K562 (cell line): ENCODE measurements around the gene TRIM71. TPM values are rescaled to one million over a fixed set of nuclear protein-coding genes. Genes with fewer than 3 reads are reported as not detected.

ENCODE experiments used
- ATAC-seq: fragments of 200-7000 bp; cut with Tn5 transposase; 3 replicates; pipeline ENCODE4 v1.9.1; 2020; ENCODE audit warnings: moderate library complexity
- BruUV-seq: library from RNA; stranded (reverse); fragments of 400-500 nt; replicated peaks from 2 replicates; lab custom pipeline; 2021; lab: Mats Ljungman, UMichigan
- CTCF ChIA-PET: fragments of 300-600 bp; formaldehyde crosslinking; extraction: SDS; loops from one replicate; lab custom pipeline; 2021; ENCODE audit warnings: low intra/inter-chr PET ratio; lab: Yijun Ruan, JAX
- POLR2A ChIA-PET: fragments of 300-600, 350-650 bp; sonication (Branson Sonifier 250); formaldehyde crosslinking; extraction: SDS; loops from one replicate; lab custom pipeline; 2021; ENCODE audit warnings: antibody characterized with exemption, inconsistent platforms; lab: Yijun Ruan, JAX
- DNase-seq, 4 experiments: peaks; one replicate each; pipeline versions ENCODE4 v3.0.0 to v3.0.0-alpha.2; 2011 to 2018; ENCODE audit warnings: low spot score in 3 of 4, mixed read lengths in 3 of 4; ENCODE audit errors: extremely low read depth in 1 of 4
- FAIRE-seq: peaks from 2 replicates; lab custom pipeline; 2011; peaks lifted over from hg19 to GRCh38; lab: Jason Lieb, UNC
- H2AFZ ChIP-seq: 2 replicates; pipeline ENCODE4 v1.6.0; 2011; ENCODE audit warnings: low read depth, low read length, control low read depth, inconsistent platforms
- H3K27ac ChIP-seq: fragments of 200-600 bp; 3 replicates; pipeline ENCODE4 v1.8.0; 2011; ENCODE audit warnings: low read depth, mild to moderate bottlenecking, control low read depth, inconsistent platforms, low read length, moderate library complexity, mixed read lengths; ENCODE audit errors: extremely low read depth
- H3K27me3 ChIP-seq, 2 experiments: fragments of 300-600 bp in 1 of 2; 2 replicates in 1 of 2; 3 replicates in 1 of 2; pipeline versions ENCODE4 v1.6.0 to v1.8.0; 2011; ENCODE audit warnings: inconsistent platforms in 2 of 2, low read length in 2 of 2, mild to moderate bottlenecking in 1 of 2, mixed read lengths in 1 of 2, moderate library complexity in 1 of 2; ENCODE audit not compliant: control insufficient read depth in 2 of 2, insufficient read depth in 2 of 2
- H3K36me3 ChIP-seq: fragments of 300-600 bp; 3 replicates; pipeline ENCODE4 v1.8.0; 2011; ENCODE audit warnings: mild to moderate bottlenecking, low read length, inconsistent platforms; ENCODE audit not compliant: control insufficient read depth, insufficient read depth
- H3K4me1 ChIP-seq, 2 experiments: fragments of 200-600 bp in 1 of 2; replicated peaks in 1 of 2; 2 replicates in 1 of 2; 3 replicates in 1 of 2; pipeline versions ENCODE4 v1.5.1 to v1.8.0; 2011; ENCODE audit warnings: inconsistent platforms in 2 of 2, low read length in 2 of 2, mild to moderate bottlenecking in 1 of 2, mixed read lengths in 1 of 2, moderate library complexity in 1 of 2; ENCODE audit not compliant: control insufficient read depth in 2 of 2, insufficient read depth in 2 of 2
- H3K4me2 ChIP-seq: 2 replicates; pipeline ENCODE4 v1.6.1; 2011; ENCODE audit warnings: low read length, control low read depth, inconsistent platforms, mixed read lengths; ENCODE audit not compliant: insufficient read depth
- H3K4me3 ChIP-seq: fragments of 200-600 bp; sonication (generic), shearing (Covaris generic); 2 replicates; pipeline ENCODE4 v1.5.1; 2016; ENCODE audit warnings: control low read depth, inconsistent platforms
- H3K79me2 ChIP-seq: fragments of 200-600 bp; 3 replicates; pipeline ENCODE4 v1.8.0; 2011; ENCODE audit warnings: low read length, inconsistent platforms; ENCODE audit not compliant: control insufficient read depth, insufficient read depth
- H3K9ac ChIP-seq, 2 experiments: 2 replicates each; pipeline versions ENCODE4 v1.6.0 to v1.6.1; 2011; ENCODE audit warnings: low read depth in 2 of 2, low read length in 2 of 2, control low read depth in 1 of 2, inconsistent platforms in 1 of 2, mild to moderate bottlenecking in 1 of 2, mixed read lengths in 1 of 2; ENCODE audit not compliant: insufficient read depth in 1 of 2
- H3K9me1 ChIP-seq: one replicate; pipeline ENCODE4 v1.6.0; 2011; ENCODE audit warnings: inconsistent platforms, mild to moderate bottlenecking, low read length, moderate library complexity; ENCODE audit not compliant: control insufficient read depth, insufficient read depth
- H3K9me3 ChIP-seq: replicated peaks from 2 replicates; pipeline ENCODE4 v1.5.1; 2011; ENCODE audit warnings: low read depth, low read length, inconsistent platforms; ENCODE audit not compliant: control insufficient read depth, insufficient read depth
- H4K20me1 ChIP-seq: replicated peaks from 2 replicates; pipeline ENCODE4 v1.6.1; 2011; ENCODE audit warnings: low read length, inconsistent platforms, mixed read lengths; ENCODE audit not compliant: control insufficient read depth, insufficient read depth
- BDP1 ChIP-seq: IDR thresholded peaks from 3 replicates; pipeline ENCODE4 v1.6.1; 2011; ENCODE audit not compliant: insufficient read length, insufficient read depth
- MCM5 ChIP-seq: fragments of 450-650 bp; IDR thresholded peaks from 2 replicates; pipeline ENCODE4 v1.6.1; 2016; ENCODE audit warnings: low read depth
- NFATC3 ChIP-seq: fragments of 450-650 bp; IDR thresholded peaks from 2 replicates; pipeline ENCODE4 v1.6.1; 2017; ENCODE audit warnings: mild to moderate bottlenecking
- NFIC ChIP-seq: fragments of 450-650 bp; IDR thresholded peaks from 2 replicates; pipeline ENCODE4 v1.6.1; 2017; ENCODE audit warnings: mild to moderate bottlenecking, inconsistent platforms
- SLC30A9 ChIP-seq: fragments of 250-450 bp; sonication (Bioruptor Pico); IDR thresholded peaks from 2 replicates; pipeline ENCODE4 v1.8.0; 2022; ENCODE audit warnings: mild to moderate bottlenecking, moderate library complexity
- SMAD4 ChIP-seq: fragments of 250-450 bp; sonication (Bioruptor Pico); conservative IDR thresholded peaks from 2 replicates; pipeline ENCODE4 v1.8.0; 2021; ENCODE audit warnings: inconsistent platforms, mild to moderate bottlenecking, moderate library complexity
- XRCC4 ChIP-seq: IDR thresholded peaks from one replicate; pipeline ENCODE4 v1.6.1; 2011; ENCODE audit not compliant: insufficient read depth, insufficient read length; ENCODE audit errors: extremely low read depth
- ZNF785 ChIP-seq: fragments of 250-450 bp; sonication (Bioruptor Pico); IDR thresholded peaks from 2 replicates; pipeline ENCODE4 v1.4.0; 2020; ENCODE audit warnings: mild to moderate bottlenecking
- WGBS: fragments of 100-300 bp; shearing (Covaris generic); methylation state at CpG from one replicate; pipeline ENCODE4 v1.1.6; 2016; ENCODE audit warnings: low coverage, mixed read lengths; ENCODE audit not compliant: insufficient coverage; ENCODE audit errors: missing lambda C conversion rate; 5-methylcytosine and 5-hydroxymethylcytosine counted together
- in situ Hi-C: fragments of 300-500 bp; cut with MboI; formaldehyde crosslinking; loops from 4 replicates; pipeline ENCODE4 v1.15.0; 2018; ENCODE audit warnings: inconsistent platforms, mixed read lengths
- intact Hi-C: fragments of 100-400 bp; cut with micrococcal nuclease; formaldehyde crosslinking; loops from 2 replicates; pipeline ENCODE4 v1.14.2; 2022
- polyA plus RNA-seq, 8 experiments: library from polyadenylated mRNA; depleted of rRNA in 4 of 8; stranded (reverse) in 5 of 8; unstranded in 3 of 8; fragments of >200 nt; fragmentation: Nextera tagmentation in 2 of 8; fragmentation: Illumina TruSeq in 1 of 8; extraction: Ambion mirVana in 2 of 8; extraction: Trizol in 1 of 8; gene quantifications; 2 replicates each; pipeline versions ENCODE4 v1.2.1 to v1.2.3, GENCODE V29; 2011 to 2014; ENCODE audit warnings: inconsistent platforms in 1 of 8, missing spikeins in 1 of 8
- total RNA-seq, 7 experiments: library from RNA; depleted of rRNA in 6 of 7; stranded (reverse); fragments of >200 nt in 6 of 7; fragmentation: Illumina TruSeq in 2 of 7; extraction: Trizol in 2 of 7; gene quantifications; 2 replicates each; pipeline versions ENCODE4 v1.2.1 to v1.2.3, GENCODE V29; 2011 to 2021; ENCODE audit warnings: low replicate concordance in 1 of 7
- TF ChIP-seq, protein P1 (sequence below): fragments of 250-450 bp; sonication (Bioruptor Pico); IDR thresholded peaks from 2 replicates; pipeline ENCODE4 v1.8.0; 2022; ENCODE audit warnings: inconsistent platforms, mild to moderate bottlenecking, moderate library complexity, borderline replicate concordance
- TF ChIP-seq, protein P2 (sequence below): fragments of 450-650 bp; formaldehyde crosslinking; IDR thresholded peaks from 2 replicates; pipeline ENCODE4 v1.4.0; 2022; ENCODE audit warnings: mild to moderate bottlenecking, moderate library complexity
- TF ChIP-seq, protein P3 (sequence below), 2 experiments: fragments of 450-650 bp in 1 of 2; sonication (generic) in 1 of 2; formaldehyde crosslinking in 1 of 2; IDR thresholded peaks in 1 of 2; conservative IDR thresholded peaks in 1 of 2; 2 replicates each; pipeline versions ENCODE4 v1.6.1 to v1.8.1; 2016 to 2023; ENCODE audit warnings: mild to moderate bottlenecking in 2 of 2, moderate library complexity in 2 of 2, inconsistent platforms in 1 of 2, missing genetic modification reagents in 1 of 2

The TRIM71 gene
- total and polyA plus RNA-seq, 9 of the 15 experiments (the other 6 are each of a cell fraction or from before 2014, with no cell fraction given), result 0.04 to 0.11 TPM; not detected in 7

DNA sequence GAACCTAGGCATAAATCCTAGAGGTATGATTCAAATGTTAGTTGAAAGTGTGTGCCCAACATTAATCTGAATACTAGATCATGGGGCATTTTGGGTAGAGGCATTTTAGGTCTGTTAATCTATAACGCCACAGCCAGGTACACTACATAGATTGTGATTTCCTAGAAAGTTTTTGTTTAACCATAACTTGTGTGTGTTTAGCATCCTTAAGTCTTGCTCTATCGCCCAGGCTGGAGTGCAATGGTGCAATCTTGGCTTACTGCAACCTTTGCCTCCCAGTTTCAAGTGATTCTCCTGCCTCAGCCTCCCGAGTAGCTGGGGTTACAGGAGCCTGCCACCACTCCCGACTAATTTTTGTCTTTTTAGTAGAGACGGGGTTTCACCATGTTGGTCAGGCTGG lies 59.1 kb downstream of the TRIM71 start:
- Histone ChIP-seq H3K4me2 (no peak overlapping the region), H3K36me3 (no peaks in the 10 kb centered on the region), H3K9me1 (no peaks in the 10 kb centered on the region), H3K79me2 (no peaks in the 10 kb centered on the region), H3K4me1 (no peaks in the 10 kb centered on the region), H2AFZ (no peak overlapping the region), H3K9ac (no peak overlapping the region), H3K27me3 (peaks cover 50 to 63% of the 10 kb centered on the region in 2 experiments), H3K9me3 (no peaks in the 10 kb centered on the region), H4K20me1 (no peaks in the 10 kb centered on the region), H3K4me3 (no peak overlapping the region), H3K27ac (no peak overlapping the region)
- under 1% methylated on average over 5 of the region's 5 CpGs for WGBS
- CTCF ChIA-PET, result no interaction called here
- FAIRE-seq, result no peak
- intact Hi-C loops, result no loop called here
- no peak for DNase-seq
- in situ Hi-C loops, result no loop called here
- POLR2A ChIA-PET, result interaction anchor here (0.7 to 1.3 kb wide), 2 partner anchors 9 to 17 kb away, joined by 3 to 4 read pairs; no protein-coding TSS in a partner anchor
- TF ChIP-seq NFIC, result no peak
- TF ChIP-seq SLC30A9 (CRISPR knock-in tag), result no peak
- no peak for TF ChIP-seq SMAD4
- TF ChIP-seq, protein P1, sequence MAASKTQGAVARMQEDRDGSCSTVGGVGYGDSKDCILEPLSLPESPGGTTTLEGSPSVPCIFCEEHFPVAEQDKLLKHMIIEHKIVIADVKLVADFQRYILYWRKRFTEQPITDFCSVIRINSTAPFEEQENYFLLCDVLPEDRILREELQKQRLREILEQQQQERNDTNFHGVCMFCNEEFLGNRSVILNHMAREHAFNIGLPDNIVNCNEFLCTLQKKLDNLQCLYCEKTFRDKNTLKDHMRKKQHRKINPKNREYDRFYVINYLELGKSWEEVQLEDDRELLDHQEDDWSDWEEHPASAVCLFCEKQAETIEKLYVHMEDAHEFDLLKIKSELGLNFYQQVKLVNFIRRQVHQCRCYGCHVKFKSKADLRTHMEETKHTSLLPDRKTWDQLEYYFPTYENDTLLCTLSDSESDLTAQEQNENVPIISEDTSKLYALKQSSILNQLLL (CRISPR knock-in tag), result no peak
- TF ChIP-seq XRCC4, result no peak
- no peak for TF ChIP-seq MCM5
- no peak for TF ChIP-seq NFATC3
- TF ChIP-seq, protein P2, sequence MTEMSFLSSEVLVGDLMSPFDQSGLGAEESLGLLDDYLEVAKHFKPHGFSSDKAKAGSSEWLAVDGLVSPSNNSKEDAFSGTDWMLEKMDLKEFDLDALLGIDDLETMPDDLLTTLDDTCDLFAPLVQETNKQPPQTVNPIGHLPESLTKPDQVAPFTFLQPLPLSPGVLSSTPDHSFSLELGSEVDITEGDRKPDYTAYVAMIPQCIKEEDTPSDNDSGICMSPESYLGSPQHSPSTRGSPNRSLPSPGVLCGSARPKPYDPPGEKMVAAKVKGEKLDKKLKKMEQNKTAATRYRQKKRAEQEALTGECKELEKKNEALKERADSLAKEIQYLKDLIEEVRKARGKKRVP (CRISPR knock-in tag), result no peak
- TF ChIP-seq, protein P3, sequence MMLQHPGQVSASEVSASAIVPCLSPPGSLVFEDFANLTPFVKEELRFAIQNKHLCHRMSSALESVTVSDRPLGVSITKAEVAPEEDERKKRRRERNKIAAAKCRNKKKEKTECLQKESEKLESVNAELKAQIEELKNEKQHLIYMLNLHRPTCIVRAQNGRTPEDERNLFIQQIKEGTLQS (IDR thresholded peaks at IDR 0.05), result no peak
- TF ChIP-seq, protein P3 (CRISPR knock-in tag; conservative IDR thresholded peaks at IDR 0.05), result no peak
- TF ChIP-seq ZNF785, result no peak
- TF ChIP-seq BDP1, result no peak
- BruUV-seq, result no TSS peak
- no peak for ATAC-seq
